IPS DF 6.9 (cell line): Measurements from ENCODE around the gene M6PR.

Experiments
- DNase-seq: peaks from one replicate; pipeline ENCODE4 v3.0.0-alpha.2; 2013; ENCODE audit warnings: low read depth, low spot score
- H3K27ac ChIP-seq: one replicate; pipeline ENCODE4 v1.5.1; 2013; ENCODE audit warnings: low read length, control low read depth
- H3K27me3 ChIP-seq: 2 replicates; pipeline ENCODE4 v1.6.1; 2013; ENCODE audit warnings: mild to moderate bottlenecking, low read length; ENCODE audit not compliant: control insufficient read depth, insufficient read depth
- H3K36me3 ChIP-seq: 2 replicates; pipeline ENCODE4 v1.6.1; 2013; ENCODE audit warnings: low read length; ENCODE audit not compliant: control insufficient read depth, insufficient read depth
- H3K4me1 ChIP-seq: 2 replicates; pipeline ENCODE4 v1.6.1; 2013; ENCODE audit warnings: low read length; ENCODE audit not compliant: control insufficient read depth, insufficient read depth
- H3K4me3 ChIP-seq: 2 replicates; pipeline ENCODE4 v1.5.1; 2013; ENCODE audit warnings: mild to moderate bottlenecking, low read length
- H3K9me3 ChIP-seq: 2 replicates; pipeline ENCODE4 v1.6.1; 2013; ENCODE audit warnings: low read length, inconsistent platforms; ENCODE audit not compliant: control insufficient read depth, insufficient read depth
- WGBS: extraction: QIAGEN DNeasy Blood & Tissue Kit; methylation state at CpG from one replicate; pipeline ENCODE4 v1.1.7; 2013; ENCODE audit warnings: mixed read lengths, missing lambda C conversion rate; ENCODE audit not compliant: insufficient read length, insufficient coverage; 5-methylcytosine and 5-hydroxymethylcytosine counted together

The M6PR gene

DNA sequence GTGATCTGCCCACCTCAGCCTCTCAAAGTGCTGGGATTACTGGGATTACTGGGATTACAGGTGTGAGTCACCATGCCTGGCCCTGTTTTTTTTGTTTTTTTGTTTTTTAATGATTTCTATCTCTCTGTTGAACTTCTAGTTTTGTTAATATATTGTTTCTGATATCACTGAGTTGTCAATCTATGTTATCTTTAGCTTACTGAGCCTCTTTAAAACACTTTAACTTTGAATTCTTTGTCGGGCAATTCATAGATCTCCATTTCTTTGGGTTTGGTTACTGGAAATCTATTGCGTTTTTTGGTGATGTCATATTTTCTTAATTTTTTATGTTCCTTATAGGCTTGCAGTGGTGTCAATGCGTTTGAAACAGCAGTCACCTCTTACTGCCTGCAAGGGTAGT, 30.7 kb upstream of the M6PR start:
- Histone ChIP-seq H3K27ac (no peak overlapping the region), H3K9me3 (no peaks in the 10 kb centered on the region), H3K27me3 (no peaks in the 10 kb centered on the region), H3K4me3 (no peak overlapping the region), H3K36me3 (no peaks in the 10 kb centered on the region), H3K4me1 (no peaks in the 10 kb centered on the region)
- WGBS, result no CpG with 5 or more reads among the region's 3 CpGs
- no peak for DNase-seq

DNA sequence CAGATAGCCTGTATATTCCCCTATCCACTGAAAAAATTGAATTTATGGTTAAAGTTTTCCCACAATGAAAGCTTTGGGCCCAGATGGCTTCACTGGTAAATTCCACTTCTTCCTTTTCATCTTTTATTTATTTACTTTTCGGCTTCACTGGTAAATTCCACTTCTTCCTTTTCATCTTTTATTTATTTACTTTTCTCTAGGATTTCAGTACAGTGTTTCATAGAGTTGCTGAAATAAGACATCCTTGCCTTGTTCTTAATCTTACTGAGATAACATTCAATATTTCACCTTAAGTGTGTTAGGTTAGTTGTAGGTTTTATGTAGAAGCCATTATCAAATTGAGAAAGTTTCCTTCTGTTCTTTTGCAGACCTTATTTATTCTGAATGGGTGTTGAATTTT, 21.0 kb upstream of the M6PR start:
- H3K9me3 ChIP-seq, result no peaks in the 10 kb centered on the region
- no peak for DNase-seq
- H3K27ac ChIP-seq, result no peak overlapping the region
- H3K4me3 ChIP-seq, result no peak overlapping the region
- no peaks in the 10 kb centered on the region for H3K36me3 ChIP-seq
- H3K4me1 ChIP-seq, result no peaks in the 10 kb centered on the region
- no peaks in the 10 kb centered on the region for H3K27me3 ChIP-seq
- 100% methylated on average over 1 of the region's 1 CpG for WGBS

DNA sequence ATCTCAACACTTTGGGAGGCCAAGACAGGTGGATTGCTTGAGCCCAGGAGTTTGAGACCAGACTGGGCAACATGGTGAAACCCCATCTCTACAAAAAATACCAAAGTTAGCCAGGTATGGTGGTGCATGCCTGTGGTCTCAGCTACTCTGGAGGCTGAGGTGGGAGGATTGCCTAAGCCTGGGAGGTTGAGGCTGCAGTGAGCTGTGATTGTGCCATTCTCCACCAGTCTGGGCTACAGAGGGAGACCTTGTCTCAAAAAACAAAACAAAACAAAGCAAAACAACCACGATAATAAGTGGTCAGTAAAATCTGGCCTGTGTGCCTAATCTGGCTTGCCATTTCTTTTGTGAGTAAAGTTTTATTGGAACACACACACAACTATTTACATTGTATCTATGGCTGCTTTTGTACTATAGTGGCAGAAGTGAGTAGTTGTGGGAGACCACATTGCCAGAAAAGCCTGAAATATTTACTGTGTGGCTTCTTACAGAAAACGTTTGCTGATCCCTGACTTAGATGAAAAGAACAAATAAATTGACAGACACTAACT, 20.5 kb upstream of the M6PR start:
- Histone ChIP-seq H3K27ac (no peak overlapping the region), H3K4me1 (no peaks in the 10 kb centered on the region), H3K9me3 (no peaks in the 10 kb centered on the region), H3K4me3 (no peak overlapping the region), H3K27me3 (no peaks in the 10 kb centered on the region), H3K36me3 (no peaks in the 10 kb centered on the region)
- no CpG with 5 or more reads among the region's 2 CpGs for WGBS
- no peak for DNase-seq

DNA sequence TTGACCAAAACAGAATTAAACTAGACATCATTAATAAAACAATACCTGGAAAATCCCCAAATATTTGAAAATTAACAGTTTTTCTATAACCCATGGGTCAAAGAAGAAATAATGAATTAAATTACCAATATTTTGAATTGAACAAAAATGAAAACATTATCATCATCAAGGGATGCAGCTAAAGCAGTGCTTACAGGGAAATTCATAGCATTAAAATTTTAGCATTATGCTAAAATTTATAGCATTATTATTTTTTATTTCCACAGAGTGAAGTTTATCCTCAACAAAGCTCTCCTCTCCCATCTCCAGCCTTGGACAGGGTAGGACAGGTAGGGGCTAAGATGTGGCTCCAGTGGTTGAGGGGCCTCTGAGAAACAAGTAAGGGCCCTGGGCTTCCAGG, 19.3 kb upstream of the M6PR start:
- Histone ChIP-seq H3K27me3 (no peaks in the 10 kb centered on the region), H3K4me3 (no peak overlapping the region), H3K4me1 (no peaks in the 10 kb centered on the region), H3K9me3 (no peaks in the 10 kb centered on the region), H3K36me3 (no peaks in the 10 kb centered on the region), H3K27ac (no peak overlapping the region)
- DNase-seq, result no peak

DNA sequence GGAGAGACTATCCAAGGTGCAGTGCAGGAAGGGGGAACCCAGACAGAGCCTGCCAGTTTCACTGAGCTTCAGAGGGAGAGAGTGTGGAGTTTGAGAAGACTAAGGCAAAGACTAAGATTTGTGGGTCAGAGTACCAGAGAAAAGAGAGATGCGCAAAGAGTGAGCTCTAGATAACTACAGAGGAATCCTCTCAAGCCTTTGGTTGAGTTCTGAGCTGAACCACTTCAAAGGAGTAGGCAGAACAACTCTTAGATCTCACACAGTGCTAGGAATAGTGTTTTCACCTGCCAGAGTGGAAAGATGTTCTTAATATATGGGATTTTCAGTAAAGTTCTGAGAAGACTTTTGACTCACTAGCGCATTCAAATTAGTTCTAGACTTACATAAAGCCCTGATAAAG, 10.7 kb upstream of the M6PR start:
- no CpG with 5 or more reads among the region's 2 CpGs for WGBS
- DNase-seq, result no peak
- Histone ChIP-seq H3K4me3 (no peak overlapping the region), H3K4me1 (no peaks in the 10 kb centered on the region), H3K9me3 (no peaks in the 10 kb centered on the region), H3K36me3 (no peaks in the 10 kb centered on the region), H3K27me3 (no peaks in the 10 kb centered on the region), H3K27ac (no peak overlapping the region)

DNA sequence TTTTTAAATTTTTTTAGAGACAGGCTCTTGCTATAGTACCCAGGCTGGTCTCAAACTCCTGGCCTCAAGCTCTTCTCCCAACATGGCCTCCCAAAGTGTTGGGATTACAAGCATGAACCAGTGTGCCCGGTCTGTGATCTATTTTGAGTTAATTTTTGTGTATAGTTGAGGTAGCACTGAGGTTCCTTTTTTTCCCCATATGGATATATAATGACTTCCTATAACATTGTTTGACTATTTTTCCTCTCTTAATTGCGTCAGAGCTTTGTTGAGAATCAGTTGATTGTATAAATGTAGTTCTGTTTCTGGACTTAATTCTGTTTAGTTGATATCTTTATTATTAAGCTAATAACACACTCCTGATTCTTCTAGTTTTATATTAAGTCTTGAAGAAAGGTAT, 8.6 kb upstream of the M6PR start:
- H3K27me3 ChIP-seq, result no peaks in the 10 kb centered on the region
- no peak overlapping the region for H3K4me3 ChIP-seq
- H3K4me1 ChIP-seq, result no peaks in the 10 kb centered on the region
- WGBS, result no CpG with 5 or more reads among the region's 2 CpGs
- no peak overlapping the region for H3K27ac ChIP-seq
- no peak for DNase-seq
- H3K36me3 ChIP-seq, result no peaks in the 10 kb centered on the region
- no peaks in the 10 kb centered on the region for H3K9me3 ChIP-seq

DNA sequence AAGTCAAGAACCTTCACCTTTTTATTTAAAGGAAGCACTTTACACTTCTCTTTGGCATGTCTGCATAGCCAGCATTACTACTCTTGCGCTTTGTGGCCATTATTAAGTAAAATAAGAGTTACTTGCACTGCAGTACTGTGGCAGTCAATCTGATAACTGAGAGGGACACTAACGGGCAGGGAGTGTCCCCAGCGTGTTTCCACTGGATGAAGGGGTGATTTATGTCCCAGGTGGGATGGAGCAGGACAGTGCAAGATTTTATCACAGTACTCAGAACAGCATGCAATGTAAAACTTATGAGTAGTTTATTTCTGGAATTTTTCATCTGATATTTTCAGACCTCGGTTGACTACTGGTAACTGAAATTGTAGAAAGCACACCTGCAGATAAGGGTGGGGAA, 8.1 kb upstream of the M6PR start:
- H3K27ac ChIP-seq, result no peak overlapping the region
- WGBS, result no CpG with 5 or more reads among the region's 4 CpGs

DNA sequence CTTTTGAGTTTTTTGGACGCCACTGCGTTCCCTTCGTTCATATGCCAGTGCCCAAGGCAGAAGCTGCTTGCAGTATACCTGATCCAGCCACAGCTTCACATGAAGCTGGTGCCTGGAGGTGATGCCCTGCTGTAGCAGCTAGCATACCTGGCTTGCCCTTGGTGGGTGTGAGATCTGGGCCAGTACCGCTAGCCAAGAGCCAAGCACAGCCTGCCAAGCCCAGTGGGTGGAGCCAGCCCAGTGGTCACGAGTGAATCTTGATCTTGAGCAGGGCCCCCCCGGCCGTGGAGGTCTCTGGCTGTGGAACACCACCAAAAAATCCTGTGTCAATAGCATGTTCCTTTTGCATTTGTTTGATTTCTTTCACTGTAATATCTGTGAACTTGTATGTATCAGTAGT, 7.3 kb upstream of the M6PR start:
- no peak overlapping the region for H3K4me3 ChIP-seq
- no peaks in the 10 kb centered on the region for H3K36me3 ChIP-seq
- no peaks in the 10 kb centered on the region for H3K9me3 ChIP-seq
- H3K27me3 ChIP-seq, result no peaks in the 10 kb centered on the region
- H3K27ac ChIP-seq, result no peak overlapping the region
- H3K4me1 ChIP-seq, result no peaks in the 10 kb centered on the region
- WGBS, result no CpG with 5 or more reads among the region's 7 CpGs
- DNase-seq, result no peak

More for the DNA sequence above, 8.1 kb upstream of the M6PR start:
- H3K9me3 ChIP-seq, result no peaks in the 10 kb centered on the region
- H3K4me3 ChIP-seq, result no peak overlapping the region
- no peak for DNase-seq
- H3K36me3 ChIP-seq, result no peaks in the 10 kb centered on the region
- H3K4me1 ChIP-seq, result no peaks in the 10 kb centered on the region
- H3K27me3 ChIP-seq, result no peaks in the 10 kb centered on the region

DNA sequence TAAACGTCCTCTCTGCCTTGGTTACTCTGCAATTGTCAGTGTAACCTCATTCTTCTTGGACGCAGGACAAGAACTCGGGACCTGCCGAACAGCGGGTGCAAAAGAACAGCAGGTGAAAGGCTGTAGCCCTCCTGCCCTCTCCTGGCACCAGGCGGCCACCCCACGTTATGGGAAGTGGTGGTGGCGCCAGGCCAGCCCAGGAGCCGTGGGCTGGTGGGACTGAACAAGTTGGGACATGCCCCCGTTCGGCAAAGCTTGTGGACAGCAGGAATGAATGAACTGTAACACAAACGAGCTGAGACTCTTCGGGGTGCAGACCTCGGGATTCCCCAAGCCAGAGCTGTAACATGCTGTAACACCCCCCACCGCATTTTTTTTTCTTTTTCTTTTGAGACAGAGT, 6.6 kb upstream of the M6PR start:
- Histone ChIP-seq H3K27me3 (no peaks in the 10 kb centered on the region), H3K36me3 (no peaks in the 10 kb centered on the region), H3K4me3 (no peak overlapping the region), H3K4me1 (no peaks in the 10 kb centered on the region), H3K9me3 (no peaks in the 10 kb centered on the region), H3K27ac (no peak overlapping the region)
- no CpG with 5 or more reads among the region's 15 CpGs for WGBS
- DNase-seq, result no peak

DNA sequence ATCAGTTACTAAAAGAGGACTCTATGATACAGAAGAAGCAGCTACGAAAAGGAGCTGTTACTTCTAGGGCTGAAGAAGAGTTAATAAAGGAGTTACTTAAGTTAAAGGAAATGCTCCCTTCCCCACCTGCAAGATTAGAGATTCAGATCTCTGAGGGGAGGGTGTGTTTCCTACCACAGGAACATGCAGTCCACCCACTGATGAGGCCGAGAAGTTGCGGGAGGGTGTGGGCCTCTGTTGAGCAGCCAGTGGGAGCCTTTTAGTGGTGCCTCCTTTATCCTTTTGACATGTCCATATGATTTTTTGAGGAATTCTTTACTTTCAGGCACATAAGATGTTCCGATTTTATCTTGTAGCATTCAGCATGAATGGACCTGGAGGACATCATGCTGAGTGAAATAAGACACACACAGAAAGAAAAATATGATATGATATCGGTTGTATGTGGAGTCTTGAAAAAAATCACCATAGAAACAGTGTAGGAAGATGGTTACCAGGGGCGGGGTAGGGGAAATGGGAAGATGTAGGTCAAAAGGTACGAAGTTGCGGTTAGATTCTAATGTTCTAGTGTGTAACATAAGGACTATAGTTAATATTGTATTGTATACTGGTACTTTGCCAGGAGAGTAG, 4.4 kb upstream of the M6PR start:
- WGBS, result no CpG with 5 or more reads among the region's 8 CpGs
- no peaks in the 10 kb centered on the region for H3K36me3 ChIP-seq

DNA sequence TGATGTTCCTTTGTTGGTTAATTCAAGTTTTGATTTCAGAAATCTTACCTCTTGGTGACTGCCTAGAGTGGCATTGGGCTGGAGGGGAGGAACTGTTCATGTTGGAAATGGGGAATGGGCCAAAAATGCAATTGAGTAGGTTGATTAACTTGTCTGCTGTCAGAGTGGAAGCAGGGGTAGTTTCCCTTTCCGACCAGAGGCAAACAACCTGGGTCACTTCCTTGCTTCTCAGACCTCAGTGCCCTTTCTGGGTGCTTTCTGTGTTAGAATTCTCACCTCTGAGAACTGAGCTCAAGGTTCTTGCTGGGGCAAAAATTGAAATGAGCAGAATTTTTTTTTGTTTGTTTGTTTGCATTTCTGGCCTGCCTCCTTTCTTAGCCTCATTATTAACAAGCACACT, 2.3 kb upstream of the M6PR start:
- Histone ChIP-seq H3K9me3 (no peaks in the 10 kb centered on the region), H3K27me3 (no peaks in the 10 kb centered on the region), H3K4me1 (no peaks in the 10 kb centered on the region), H3K4me3 (no peak overlapping the region), H3K27ac (no peak overlapping the region), H3K36me3 (no peaks in the 10 kb centered on the region)
- no peak for DNase-seq
- WGBS, result no CpG with 5 or more reads among the region's 1 CpG

More for the DNA sequence above, 4.4 kb upstream of the M6PR start:
- H3K4me3 ChIP-seq, result no peak overlapping the region
- no peaks in the 10 kb centered on the region for H3K4me1 ChIP-seq
- H3K27ac ChIP-seq, result no peak overlapping the region
- no peak for DNase-seq
- H3K27me3 ChIP-seq, result no peaks in the 10 kb centered on the region
- no peaks in the 10 kb centered on the region for H3K9me3 ChIP-seq
